HG03045 (cell line): ENCODE data around the gene DNAJC6.
"Not testable (repeated sequence)": the region's sequence is repeated elsewhere in the genome, so short reads cannot be mapped to it uniquely, and the experiment has no call there.

Source experiments
- ATAC-seq: cut with Tn5 transposase; IDR thresholded peaks from one replicate; pipeline ENCODE4 v1.9.1; 2021; ENCODE audit warnings: mild to moderate bottlenecking, moderate library complexity; ENCODE audit not compliant: unreplicated experiment

Gene DNAJC6

DNA sequence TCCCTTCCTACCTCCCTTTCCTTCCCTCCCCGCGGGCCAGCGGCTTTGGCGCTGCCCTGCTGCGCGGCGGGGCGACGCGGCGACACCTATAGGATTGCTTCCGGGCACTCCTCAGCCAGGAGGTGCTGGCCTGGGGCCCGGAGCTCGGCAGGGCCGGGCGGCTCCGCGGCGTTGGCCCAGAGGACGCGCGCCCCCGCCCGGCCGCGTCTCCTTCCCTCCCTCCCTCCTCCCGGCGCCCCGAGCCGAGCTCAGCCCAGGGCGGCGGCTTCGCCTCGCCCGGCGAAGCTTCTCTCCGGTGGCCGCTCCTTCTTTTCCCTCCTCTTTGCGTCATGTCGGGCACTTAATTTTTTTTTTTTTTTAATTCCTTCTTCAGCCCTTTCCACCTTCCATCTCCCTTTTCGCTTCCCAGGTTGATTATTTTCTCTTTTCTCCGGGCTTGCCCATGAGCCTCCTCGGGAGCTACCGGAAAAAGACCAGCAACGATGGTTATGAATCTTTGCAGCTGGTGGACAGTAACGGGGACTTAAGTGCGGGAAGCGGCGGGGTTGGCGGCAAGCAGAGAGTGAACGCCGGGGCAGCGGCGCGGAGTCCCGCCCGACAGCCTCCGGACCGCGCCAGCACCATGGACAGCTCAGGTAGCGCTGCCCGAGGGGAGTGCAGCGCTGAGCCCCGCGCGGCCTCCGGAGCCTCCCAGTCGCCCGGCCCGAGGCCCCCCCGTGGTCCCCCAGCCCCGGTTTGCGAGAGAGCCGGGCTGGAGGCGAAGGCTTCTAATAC is at the start of gene DNAJC6:
DNAJC6 (plus strand) TSS at position 240 of the 774 bp plus-strand sequence; CDS start at position 443, 203 bp downstream.
- ATAC-seq, result no peak

GRCh38 chr1:65259816-65260215 is 49.5 kb upstream of the DNAJC6 start:
- no peak for ATAC-seq

- ATAC-seq, result no peak
Observed at GRCh38 chr1:65260851-65261473, 48.4 kb upstream of the DNAJC6 start.

DNA sequence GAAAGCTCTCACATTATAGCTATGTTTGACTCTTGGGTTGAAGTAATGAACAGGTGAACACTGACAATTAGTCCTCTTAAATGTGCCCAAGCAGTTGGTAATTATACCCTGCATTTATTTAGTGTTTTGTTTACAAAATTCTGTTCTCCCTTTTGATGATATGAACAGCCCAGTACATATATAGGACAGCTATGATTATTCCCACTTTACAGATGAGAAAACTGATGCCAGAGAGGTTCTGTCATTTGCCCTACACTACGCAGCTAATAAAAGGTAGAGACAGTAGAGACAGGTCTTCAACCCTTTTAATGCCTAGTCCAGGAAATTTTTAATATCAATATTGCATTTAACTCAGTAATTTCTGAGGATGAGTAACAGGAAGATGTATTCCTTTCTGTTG is 46.1 kb upstream of the DNAJC6 start:
- ATAC-seq, result no peak

DNA sequence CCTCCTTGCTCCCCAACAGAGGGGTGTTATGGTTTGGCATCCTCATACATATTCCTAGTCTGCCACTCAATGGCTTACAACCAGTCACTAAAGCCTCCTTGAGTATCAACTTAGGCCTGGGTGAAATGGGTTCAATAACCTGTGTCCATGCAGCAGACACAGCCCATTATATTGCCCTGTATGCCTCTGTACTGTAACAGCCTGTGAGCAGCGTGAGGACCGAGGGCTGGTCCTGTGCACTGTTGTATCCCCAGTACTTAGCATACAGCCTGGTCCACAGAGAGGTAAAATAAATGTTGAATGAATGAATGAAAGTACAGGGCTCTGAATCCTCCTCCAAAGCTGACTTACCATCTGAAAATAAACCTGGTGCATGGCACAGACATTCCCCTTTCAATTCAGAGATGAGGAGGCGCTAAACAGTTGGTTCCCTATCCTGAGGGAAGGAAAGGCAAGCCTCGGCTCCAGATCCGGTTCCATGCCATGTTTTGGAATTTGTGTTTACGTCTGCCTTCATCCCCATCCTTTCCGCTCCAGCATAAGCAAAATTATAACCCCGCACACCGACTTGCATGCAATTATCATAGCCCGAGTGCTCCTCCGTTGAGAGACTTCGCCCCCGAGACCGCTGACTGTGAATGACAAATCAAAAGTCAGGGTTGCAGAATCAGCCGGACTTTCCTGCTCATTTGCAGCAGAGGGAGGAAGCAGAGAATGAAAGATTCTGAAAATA is 45.0 kb upstream of the DNAJC6 start:
- ATAC-seq, result no peak

GRCh38 chr1:65265296-65265650 is 44.1 kb upstream of the DNAJC6 start:
- ATAC-seq, result no peak

DNA sequence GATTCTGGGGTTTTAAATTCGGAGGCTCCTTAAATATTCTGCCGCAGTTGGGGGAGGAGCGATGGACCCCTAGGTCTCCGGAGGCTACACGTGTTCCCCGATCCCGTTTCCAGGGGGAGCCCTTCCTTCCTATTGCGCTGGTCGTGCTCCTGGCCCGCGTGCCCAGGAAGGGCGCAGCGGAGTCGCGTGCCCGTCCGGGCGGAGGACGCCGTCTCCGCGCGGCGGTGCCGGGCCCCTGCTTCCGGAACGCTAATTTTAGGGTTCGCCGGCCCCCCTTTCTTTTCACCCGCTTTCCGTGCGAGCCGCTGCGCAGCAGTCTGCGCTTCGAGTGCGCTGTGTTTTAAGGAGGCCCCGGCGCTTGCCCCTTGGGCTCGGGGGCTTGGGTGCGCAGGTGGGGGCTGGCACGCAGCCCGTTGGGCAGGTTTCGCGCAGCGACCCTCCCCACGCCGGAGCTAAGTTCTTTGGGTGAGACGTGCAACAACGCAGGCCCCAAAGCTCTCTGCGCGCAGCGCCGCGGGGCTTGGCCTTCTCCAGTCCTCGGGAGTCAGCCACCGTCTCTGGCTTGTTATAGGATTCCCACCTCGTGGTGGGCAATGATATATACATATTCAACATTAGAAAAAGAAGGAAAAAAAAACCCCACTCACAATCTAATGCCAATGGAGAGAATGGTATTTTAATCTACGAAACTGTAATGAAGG is 43.5 kb upstream of the DNAJC6 start:
- no peak for ATAC-seq

GRCh38 chr1:65266476-65266875 is 42.9 kb upstream of the DNAJC6 start:
- no peak for ATAC-seq

GRCh38 chr1:65267271-65267670 is 42.1 kb upstream of the DNAJC6 start:
- no peak for ATAC-seq

- no peak for ATAC-seq
Observed at GRCh38 chr1:65267683-65268082, 41.7 kb upstream of the DNAJC6 start.

DNA sequence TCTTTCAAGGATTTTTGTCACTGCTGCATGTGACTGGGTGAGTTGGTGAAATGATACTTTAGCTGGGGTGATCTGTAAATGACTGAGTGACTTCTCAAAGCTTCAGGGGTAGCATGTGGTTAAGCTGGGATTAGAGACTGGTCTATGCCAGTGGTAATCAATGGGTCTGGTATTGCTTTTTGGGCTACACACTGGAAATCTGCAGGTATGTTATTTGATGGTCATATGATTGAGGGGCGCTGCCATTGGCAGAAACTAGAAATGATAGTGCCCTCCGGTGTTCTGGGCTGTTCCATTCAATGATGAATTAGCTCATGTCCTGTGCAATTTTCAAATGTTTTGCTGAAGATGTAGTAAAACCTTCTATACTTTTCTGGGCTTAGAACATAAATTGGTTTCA is 39.7 kb upstream of the DNAJC6 start:
- ATAC-seq, result no peak

DNA sequence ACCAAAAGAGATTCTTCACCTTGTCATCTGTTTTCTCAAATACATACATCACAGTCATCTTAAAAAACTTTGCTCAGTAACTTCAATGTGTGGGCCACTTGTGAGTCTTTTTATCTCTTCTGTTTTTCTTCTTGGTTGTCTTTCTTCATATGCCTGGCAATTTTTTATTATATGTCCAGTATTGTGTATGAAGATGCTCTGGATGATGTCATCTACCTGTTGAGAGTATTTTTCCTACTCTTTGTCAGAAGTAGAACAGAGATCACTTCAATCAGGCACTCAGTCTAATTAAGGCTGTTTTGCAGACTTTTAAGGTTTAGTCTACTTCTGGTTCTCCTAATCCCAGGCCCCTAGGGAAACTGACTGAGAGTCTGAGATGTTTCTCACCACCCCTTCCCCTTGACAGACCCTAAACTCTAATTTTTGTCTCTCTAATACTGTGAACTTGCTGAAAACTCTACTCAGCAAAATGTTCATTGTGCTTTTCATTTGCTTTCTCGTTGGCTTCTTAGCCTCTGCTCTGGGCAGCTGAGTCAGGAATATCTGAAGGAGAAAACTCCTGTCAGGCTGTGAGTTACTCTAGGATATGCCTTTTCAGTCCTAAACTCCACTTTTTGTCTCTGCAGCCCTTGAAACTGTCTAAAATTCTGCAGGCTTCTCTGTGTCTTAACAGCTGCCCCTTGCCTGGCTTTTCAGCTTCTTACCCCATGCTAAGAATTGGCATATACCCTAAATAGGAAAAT is 33.0 kb upstream of the DNAJC6 start:
- no peak for ATAC-seq

DNA sequence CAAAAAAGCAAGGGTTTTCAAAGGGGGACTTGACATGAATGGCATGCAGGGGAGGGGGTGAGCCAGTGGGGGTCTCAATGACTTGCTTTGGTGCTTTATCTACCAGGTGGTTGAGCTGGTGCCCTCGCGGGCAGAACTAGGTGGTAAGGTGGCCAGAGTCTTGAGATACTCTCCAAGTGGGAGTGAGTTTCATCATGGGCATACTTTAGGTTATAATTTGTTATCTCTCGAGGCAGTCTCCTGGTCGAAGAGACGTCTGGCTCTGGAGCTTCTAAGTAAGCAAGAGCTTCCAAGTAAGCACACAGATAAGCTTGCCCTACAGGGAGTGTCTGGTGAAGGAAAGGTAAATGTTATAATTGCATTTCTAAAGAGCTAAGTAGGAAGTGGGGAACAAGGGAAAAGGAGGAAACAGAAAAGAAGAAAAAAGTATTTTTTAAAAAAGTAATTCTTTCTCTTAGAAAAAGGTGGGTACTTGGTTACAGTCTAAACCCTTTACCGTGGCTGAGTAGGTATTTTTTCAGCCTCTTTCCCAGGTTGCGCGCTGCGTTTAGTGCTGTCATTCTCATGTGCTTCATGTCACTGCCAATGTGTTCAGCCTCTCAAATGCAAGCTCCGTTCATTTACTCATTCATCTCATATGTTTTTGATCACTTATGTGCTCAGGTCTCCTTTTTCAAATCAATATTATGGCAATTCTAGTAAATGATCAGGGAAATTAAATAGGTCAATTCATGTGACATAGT is 31.6 kb upstream of the DNAJC6 start:
- ATAC-seq, result no peak

DNA sequence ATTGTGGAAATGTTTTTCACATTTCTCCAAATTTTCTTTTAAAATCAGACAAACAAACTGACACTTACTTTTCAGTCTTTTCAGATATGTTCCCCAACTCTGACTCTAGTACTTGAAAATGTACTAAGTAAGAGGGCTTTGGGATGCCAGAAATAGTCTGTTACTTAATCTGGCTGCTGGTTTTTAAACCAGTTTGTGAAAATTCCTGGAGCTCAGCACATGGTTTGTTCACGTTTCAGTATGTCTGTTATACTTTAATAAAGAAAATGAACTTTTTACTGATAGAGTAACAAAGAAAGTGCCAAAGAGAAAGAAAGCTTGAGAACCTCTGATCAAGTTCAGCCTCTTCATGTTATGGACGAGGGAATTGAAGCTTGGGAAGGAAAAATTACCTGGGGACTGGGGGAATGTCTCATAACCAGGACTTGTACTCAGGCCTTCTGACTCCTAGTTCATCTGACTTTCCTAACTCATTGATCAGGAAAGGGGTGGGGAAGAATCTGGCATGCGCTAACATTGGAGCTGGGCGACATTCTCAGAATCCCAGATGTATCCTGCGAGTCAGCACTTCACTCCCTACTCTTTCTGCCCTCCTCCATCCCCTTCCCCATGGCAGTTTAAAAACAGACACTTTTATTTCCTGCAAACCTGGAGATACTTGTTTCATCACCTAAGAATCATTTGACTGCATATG is 30.8 kb upstream of the DNAJC6 start:
- no peak for ATAC-seq

DNA sequence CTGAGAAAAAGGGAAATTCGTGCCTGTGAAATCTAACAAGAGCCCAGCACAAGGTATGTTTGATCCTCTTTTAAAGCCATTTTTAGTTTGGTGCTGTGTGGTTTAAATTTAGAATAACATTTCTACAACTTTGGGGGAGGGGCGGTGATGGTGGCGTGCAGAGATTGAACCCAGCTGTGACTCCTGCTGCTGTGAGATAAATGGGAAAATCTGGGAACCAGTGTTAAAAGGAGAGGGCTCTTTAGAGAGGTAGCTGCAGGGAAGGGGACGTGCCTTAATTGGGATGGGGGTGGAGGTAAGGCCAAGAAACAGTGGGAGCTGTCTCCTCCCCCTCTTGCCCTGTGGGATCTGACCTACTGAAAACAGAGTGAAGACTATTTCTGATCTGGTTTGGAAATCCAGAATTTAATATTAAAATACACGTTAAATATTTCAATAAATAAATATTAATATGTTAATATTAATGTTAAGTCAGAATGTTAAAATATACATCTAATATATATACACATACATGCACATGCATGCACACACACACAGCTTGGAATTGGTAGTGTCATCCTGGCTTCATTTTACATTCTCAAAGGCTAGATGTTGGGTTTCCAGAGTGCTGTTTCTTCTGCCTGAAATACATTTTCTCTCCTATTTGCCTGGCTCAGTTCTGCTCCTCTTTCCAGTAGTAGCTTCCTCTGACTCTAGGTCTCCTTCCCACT is 30.1 kb upstream of the DNAJC6 start:
- ATAC-seq, result no peak

- no peak for ATAC-seq
Observed at GRCh38 chr1:65281846-65282245, 27.5 kb upstream of the DNAJC6 start.

DNA sequence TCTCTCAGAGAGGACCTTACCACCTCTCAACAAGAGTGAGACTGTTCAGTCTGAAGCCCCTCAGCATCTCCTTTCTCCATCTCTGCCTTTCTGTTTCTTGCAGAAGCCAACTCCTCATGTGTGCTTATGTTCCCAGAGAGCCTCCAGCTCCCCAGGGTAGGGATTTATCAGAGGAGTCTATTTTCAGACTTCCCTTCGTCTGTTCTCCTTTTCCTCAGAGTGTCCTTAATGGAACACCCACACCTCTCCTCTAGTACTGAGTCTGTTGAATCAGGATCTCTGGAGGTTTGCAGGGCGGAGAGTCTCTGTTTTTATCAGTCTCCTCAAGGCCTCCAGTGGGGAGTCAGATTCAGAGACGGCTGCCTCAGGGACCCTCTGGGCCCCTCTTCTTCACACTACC is 25.1 kb upstream of the DNAJC6 start:
- ATAC-seq, result no peak

DNA sequence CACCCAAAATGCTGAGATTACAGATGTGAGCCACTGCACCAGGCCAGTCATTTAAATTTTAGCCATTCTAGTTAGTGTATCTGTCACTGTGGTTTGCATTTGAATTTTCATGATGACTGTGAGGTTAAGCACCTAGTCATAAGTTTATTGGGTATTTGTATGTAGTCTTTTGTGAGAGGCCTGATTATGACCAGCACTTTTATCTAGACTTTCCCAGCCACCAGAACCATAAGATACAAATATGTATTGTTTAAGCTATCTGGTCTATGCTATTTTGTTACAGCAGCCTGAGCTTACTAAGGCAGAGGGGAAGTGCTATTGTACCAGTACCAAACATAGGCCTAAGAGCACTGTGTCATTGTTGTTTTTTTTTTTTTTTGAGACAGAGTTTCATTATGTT is 19.9 kb upstream of the DNAJC6 start:
- ATAC-seq, result peak; percentile 73

- not testable (repeated sequence) for ATAC-seq
Observed at GRCh38 chr1:65291818-65292217, 17.5 kb upstream of the DNAJC6 start.
